22Rv1 (cell line): ENCODE data around the gene TTC21A.

ENCODE experiments used
- CTCF ChIP-seq: fragments of 450-650 bp; IDR thresholded peaks from 2 replicates; pipeline ENCODE4 v1.5.1; 2017; ENCODE audit warnings: mild to moderate bottlenecking
- ZFX ChIP-seq: fragments of 450-650 bp; IDR thresholded peaks from 2 replicates; pipeline ENCODE4 v1.6.1; 2017; ENCODE audit warnings: antibody characterized with exemption, borderline replicate concordance

GRCh38 chr3:39112113-39112512, 4.6 kb downstream of the TTC21A start:
- TF ChIP-seq CTCF = no peak
- TF ChIP-seq ZFX = no peak
